ENCODE data around the gene CPED1.

- TF ChIP-seq CTCF (IDR thresholded peaks at IDR 0.05) (no peak), POLR2A (IDR thresholded peaks at IDR 0.05) (no peak)
Measured at GRCh38 chr7:121105262-121105661, 116.8 kb downstream of the CPED1 start.

Measured in suprapubic skin (tissue), 3 donors.